Measurements from ENCODE around the gene MT1E.
"Not testable (repeated sequence)": the region's sequence is repeated elsewhere in the genome, so short reads cannot be mapped to it uniquely, and the experiment has no call there.

MT1E gene

DNA sequence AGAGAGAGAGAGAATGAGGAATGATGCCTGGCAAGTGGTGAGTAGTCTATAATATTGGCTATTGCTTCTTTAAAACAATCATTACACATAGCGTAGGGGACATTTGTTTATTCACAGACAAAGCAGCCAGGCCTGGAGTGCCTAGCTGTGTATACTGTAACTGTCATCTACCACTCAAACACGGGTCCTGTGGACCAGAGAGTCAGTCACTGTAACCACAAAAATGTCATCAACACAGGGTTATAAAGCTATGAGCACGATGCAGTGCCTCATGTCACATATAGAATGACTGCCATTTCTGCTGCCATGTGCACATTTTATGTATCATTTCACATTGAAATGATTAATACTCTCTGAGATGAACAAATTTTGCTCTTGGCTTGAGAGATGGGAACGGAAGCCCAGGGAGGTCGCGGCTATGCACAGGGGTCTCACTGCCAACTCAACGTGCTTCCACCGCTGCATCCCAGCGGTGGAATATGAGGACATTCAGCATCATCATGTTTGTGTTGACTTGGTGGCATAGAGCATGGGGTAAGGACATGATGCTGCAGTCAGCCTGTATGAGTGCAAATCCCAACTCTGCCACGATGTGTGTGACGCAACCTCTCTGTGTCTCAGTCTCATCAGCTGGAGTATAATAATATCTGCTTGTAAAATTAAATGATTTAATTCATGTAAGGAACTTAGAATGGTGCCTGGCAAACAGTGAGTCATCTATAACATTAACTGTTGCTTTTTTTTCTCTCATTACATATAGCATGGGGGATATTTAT lies 47.4 kb downstream of the MT1E start:
- DNase-seq (ENCODE audit: low read depth in 2 of 2): no peak

DNA sequence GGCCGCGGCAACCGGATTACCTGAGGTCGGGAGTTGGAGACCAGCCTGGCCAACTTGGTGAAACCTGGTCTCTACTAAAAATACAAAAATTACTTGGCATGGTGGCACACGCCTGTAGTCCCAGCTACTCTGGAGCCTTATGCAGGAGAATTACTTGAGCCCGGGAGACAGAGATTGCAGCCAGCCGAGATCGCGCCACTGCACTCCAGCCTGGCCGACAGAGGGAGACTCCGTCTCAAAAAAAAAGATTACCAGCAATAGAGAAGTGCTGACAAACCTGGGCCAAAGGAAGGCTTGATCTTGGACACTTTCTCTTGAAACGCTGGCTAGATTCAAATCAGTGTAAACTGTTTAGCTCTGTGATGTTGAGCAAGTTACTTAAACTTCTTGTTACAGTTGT lies 48.3 kb downstream of the MT1E start:
- DNase-seq (ENCODE audit: low read depth in 2 of 2): no peak

DNA sequence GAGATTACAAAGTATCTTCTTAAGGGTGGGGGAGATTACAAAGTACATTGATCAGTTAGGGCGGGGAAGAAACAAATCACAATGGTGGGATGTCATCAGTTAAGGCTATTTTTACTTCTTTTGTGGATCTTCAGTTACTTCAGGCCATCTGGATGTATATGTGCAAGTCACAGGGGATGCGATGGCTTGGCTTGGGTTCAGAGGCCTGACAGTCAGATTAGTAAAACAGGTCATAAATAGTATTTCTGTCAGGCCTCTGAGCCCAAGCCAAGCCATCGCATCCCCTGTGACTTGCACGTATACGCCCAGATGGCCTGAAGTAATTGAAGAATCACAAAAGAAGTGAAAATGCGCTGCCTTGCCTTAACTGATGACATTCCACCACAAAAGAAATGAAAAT lies 49.0 kb downstream of the MT1E start:
- DNase-seq (ENCODE audit: low read depth in 2 of 2): not testable (repeated sequence)

DNA sequence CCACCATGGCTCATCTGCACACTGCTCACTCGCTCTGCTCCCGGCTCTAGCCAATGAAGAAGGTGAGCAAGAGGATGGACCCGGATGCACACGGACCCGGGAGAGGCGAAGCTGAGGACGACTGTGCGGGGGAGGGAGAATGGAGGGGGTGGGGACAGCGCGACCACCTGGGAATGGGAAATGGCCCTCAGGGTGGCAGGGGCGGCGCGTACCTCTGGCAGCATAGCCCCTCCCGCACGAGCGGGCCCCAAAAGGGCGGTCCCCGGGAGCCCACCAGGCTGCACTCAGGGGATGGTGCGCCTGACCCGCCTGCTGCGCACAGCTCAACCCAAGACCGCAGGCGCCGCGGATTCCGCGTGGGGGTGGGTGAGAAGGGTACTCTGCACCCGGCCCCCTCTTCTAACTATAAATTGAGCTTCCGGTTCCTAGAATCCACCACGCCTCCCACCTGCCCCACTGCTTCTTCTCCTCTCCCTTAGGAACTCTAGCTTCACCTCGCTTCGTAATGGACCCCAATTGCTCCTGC lies 50.2 kb downstream of the MT1E start:
- peak; percentile 13 to 29 for DNase-seq (ENCODE audit: low read depth in 2 of 2)
